Natural killer cell (primary cell): ENCODE data around the gene CCDC63. TPM values are rescaled to one million over a fixed set of nuclear protein-coding genes. Genes with fewer than 3 reads are reported as not detected.

Source experiments
- ATAC-seq, 3 donors: fragments of 150-1000 bp in 2 of 3; fragments of 200-7000 bp in 1 of 3; cut with Tn5 transposase; 1 replicate in 1 of 3; 2 replicates in 2 of 3; pipeline ENCODE4 v1.10.0; 2021; ENCODE audit warnings: mild to moderate bottlenecking in 2 of 3, moderate library complexity in 2 of 3
- DNase-seq, 2 donors: peaks; one replicate each; pipeline versions ENCODE4 v3.0.0 to v3.0.0-alpha.2; 2013 to 2021; ENCODE audit warnings: mixed read lengths in 1 of 2
- H3K27ac ChIP-seq: one replicate; pipeline ENCODE4 v1.5.1; 2013; ENCODE audit warnings: mild to moderate bottlenecking, low read length
- H3K27me3 ChIP-seq: one replicate; pipeline ENCODE4 v1.6.1; 2013; ENCODE audit warnings: low read length; ENCODE audit not compliant: control insufficient read depth, insufficient read depth
- H3K36me3 ChIP-seq: one replicate; pipeline ENCODE4 v1.6.1; 2013; ENCODE audit warnings: low read length; ENCODE audit not compliant: control insufficient read depth, insufficient read depth
- H3K4me1 ChIP-seq: one replicate; pipeline ENCODE4 v1.6.1; 2013; ENCODE audit warnings: low read length; ENCODE audit not compliant: control insufficient read depth, insufficient read depth
- H3K4me3 ChIP-seq: one replicate; pipeline ENCODE4 v1.5.1; 2013; ENCODE audit warnings: low read length
- H3K9me3 ChIP-seq: one replicate; pipeline ENCODE4 v1.6.1; 2013; ENCODE audit warnings: low read length; ENCODE audit not compliant: control insufficient read depth, insufficient read depth
- H3K27ac Mint-ChIP-seq, 2 donors: one replicate each; pipeline ENCODE4 v1.8.0; 2022; ENCODE audit warnings: mild to moderate bottlenecking in 2 of 2, mixed read lengths in 2 of 2, moderate library complexity in 1 of 2
- H3K27me3 Mint-ChIP-seq, 2 donors: one replicate each; pipeline ENCODE4 v1.8.0; 2022; ENCODE audit warnings: low read depth in 2 of 2, mixed read lengths in 2 of 2
- H3K36me3 Mint-ChIP-seq: one replicate; pipeline ENCODE4 v1.8.0; 2022; ENCODE audit warnings: mixed read lengths
- H3K4me1 Mint-ChIP-seq, 2 donors: one replicate each; pipeline ENCODE4 v1.8.0; 2022; ENCODE audit warnings: mixed read lengths in 2 of 2
- H3K4me3 Mint-ChIP-seq: one replicate; pipeline ENCODE4 v1.8.0; 2022; ENCODE audit warnings: mild to moderate bottlenecking, moderate library complexity, mixed read lengths
- H3K9me3 Mint-ChIP-seq, 2 donors: one replicate each; pipeline ENCODE4 v1.8.0; 2022; ENCODE audit warnings: mixed read lengths in 2 of 2
- CTCF ChIP-seq: fragments of 200-600 bp; IDR thresholded peaks from one replicate; pipeline ENCODE4 v1.8.0; 2022; ENCODE audit warnings: antibody characterized with exemption
- WGBS: methylation state at CpG from one replicate; pipeline ENCODE4 v1.1.7; 2013; ENCODE audit warnings: missing lambda C conversion rate; ENCODE audit not compliant: insufficient coverage; 5-methylcytosine and 5-hydroxymethylcytosine counted together
- intact Hi-C: fragments of 100-400 bp; cut with micrococcal nuclease; formaldehyde crosslinking; loops from one replicate; pipeline ENCODE4 v1.14.2; 2022
- total RNA-seq, 4 donors: library from RNA; stranded (reverse); fragments of 120-200 nt in 1 of 4; gene quantifications; one replicate each; pipeline versions ENCODE4 v1.2.3 to v1.2.4, GENCODE V29; 2013 to 2022

CCDC63 gene
- total RNA-seq, 3 donors from 2014 or later (not counting 1 experiment from before 2014, with no cell fraction given), result not detected

GRCh38 chr12:110872100-110872499 is 25.3 kb downstream of the CCDC63 start:
- no peaks in the 10 kb centered on the region for H3K9me3 ChIP-seq
- H3K27me3 ChIP-seq, result no peaks in the 10 kb centered on the region
- peaks cover 8 to 16% of the 10 kb centered on the region in 2 donors for H3K27me3 Mint-ChIP-seq
- no peaks in the 10 kb centered on the region for H3K9me3 Mint-ChIP-seq
- H3K27ac Mint-ChIP-seq, result no peak overlapping the region
- ATAC-seq (no peak), DNase-seq (no peak)
- TF ChIP-seq CTCF, result no peak
- H3K4me3 ChIP-seq, result no peak overlapping the region
- no peaks in the 10 kb centered on the region for H3K36me3 Mint-ChIP-seq
- no peaks in the 10 kb centered on the region for H3K4me1 ChIP-seq
- H3K36me3 ChIP-seq, result no peaks in the 10 kb centered on the region
- no peak overlapping the region for H3K4me3 Mint-ChIP-seq
- intact Hi-C loops, result no loop called here
- no peak overlapping the region for H3K27ac ChIP-seq
- 80% methylated on average over 4 of the region's 4 CpGs for WGBS
- H3K4me1 Mint-ChIP-seq, result no peaks in the 10 kb centered on the region

- H3K27ac Mint-ChIP-seq, result no peak overlapping the region
- intact Hi-C loops, result no loop called here
- no peaks in the 10 kb centered on the region for H3K4me1 ChIP-seq
- WGBS, result 95% methylated on average over 2 of the region's 2 CpGs
- no peaks in the 10 kb centered on the region for H3K4me1 Mint-ChIP-seq
- no peak overlapping the region for H3K4me3 Mint-ChIP-seq
- no peak overlapping the region for H3K27ac ChIP-seq
- H3K27me3 Mint-ChIP-seq, result peaks cover 8 to 16% of the 10 kb centered on the region in 2 donors
- no peak for TF ChIP-seq CTCF
- H3K9me3 ChIP-seq, result no peaks in the 10 kb centered on the region
- no peaks in the 10 kb centered on the region for H3K36me3 ChIP-seq
- no peaks in the 10 kb centered on the region for H3K9me3 Mint-ChIP-seq
- no peak for ATAC-seq
- peaks cover 3% of the 10 kb centered on the region for H3K27me3 ChIP-seq
- H3K36me3 Mint-ChIP-seq, result no peaks in the 10 kb centered on the region
- no peak overlapping the region for H3K4me3 ChIP-seq
- DNase-seq, result no peak
These were observed 27.6 kb downstream of the CCDC63 start for GRCh38 chr12:110874351-110874750.

- DNase-seq, result no peak
These were observed 28.0 kb downstream of the CCDC63 start for GRCh38 chr12:110874781-110875180.

More at GRCh38 chr12:110874781-110875180, 28.0 kb downstream of the CCDC63 start:
- Mint-ChIP-seq H3K4me3 (no peak overlapping the region), H3K27me3 (peaks cover 8 to 14% of the 10 kb centered on the region in 2 donors), H3K4me1 (no peaks in the 10 kb centered on the region), H3K9me3 (no peaks in the 10 kb centered on the region), H3K36me3 (no peaks in the 10 kb centered on the region), H3K27ac (no peak overlapping the region)
- no peak for TF ChIP-seq CTCF
- no peaks in the 10 kb centered on the region for H3K4me1 ChIP-seq
- H3K4me3 ChIP-seq, result no peak overlapping the region
- no peak for ATAC-seq
- no peak overlapping the region for H3K27ac ChIP-seq
- no peaks in the 10 kb centered on the region for H3K36me3 ChIP-seq
- H3K27me3 ChIP-seq, result peaks cover 3% of the 10 kb centered on the region
- H3K9me3 ChIP-seq, result no peaks in the 10 kb centered on the region
- intact Hi-C loops, result no loop called here
